GM18868 (cell line): ENCODE measurements around the gene PRSS58.

Source experiments
- ATAC-seq: cut with Tn5 transposase; IDR thresholded peaks from one replicate; pipeline ENCODE4 v1.9.1; 2021; ENCODE audit warnings: mild to moderate bottlenecking, moderate library complexity; ENCODE audit not compliant: unreplicated experiment

Gene PRSS58

DNA sequence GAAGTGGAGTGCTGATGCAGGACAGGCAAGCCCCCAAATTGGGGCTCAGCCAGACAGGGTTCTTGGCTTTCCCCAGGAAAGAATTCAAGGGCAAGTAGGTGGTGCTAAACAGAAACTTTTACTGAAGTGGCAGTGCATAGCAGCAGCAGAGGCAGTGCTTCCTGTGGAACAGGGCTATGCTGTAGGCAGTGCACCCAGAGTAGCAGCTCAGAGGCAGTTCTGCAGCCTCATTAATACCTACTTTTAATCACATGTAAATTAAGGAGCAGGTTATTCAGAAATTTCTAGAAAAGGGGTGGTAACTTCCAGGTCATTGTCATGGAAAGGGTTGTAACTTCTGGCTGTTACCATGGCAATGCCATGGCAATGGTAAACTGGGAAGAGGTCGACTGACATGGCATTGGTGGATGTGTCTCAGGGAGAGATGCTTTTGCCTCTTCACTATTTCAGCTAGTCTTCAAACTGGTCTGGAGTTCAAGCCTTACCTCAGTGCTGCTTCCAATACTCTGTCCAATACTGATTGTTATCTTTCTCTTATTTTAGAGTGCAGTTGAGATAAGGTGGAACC is 29.2 kb downstream of the PRSS58 start:
- ATAC-seq, result no peak
